Stimulated activated naive B cell treated with anti-CD40 and anti-IgM and Interleukin-4, amounts not matched to agents 10 μg/mL and 1 μg/mL and 100 μg/mL, for 72 hours (primary cell): ENCODE results near the gene ZNF627.

Experiments used
- ATAC-seq, 2 donors: fragments of 150-1000 bp; cut with Tn5 transposase; replicated peaks; 2 replicates each; pipeline ENCODE4 v1.10.0; 2021; ENCODE audit warnings: moderate library complexity in 1 of 2
- DNase-seq: peaks from one replicate; pipeline ENCODE4 v3.0.0; 2021
- H3K27ac Mint-ChIP-seq: one replicate; pipeline ENCODE4 v1.8.0; 2022; ENCODE audit warnings: mild to moderate bottlenecking, mixed read lengths
- H3K27me3 Mint-ChIP-seq, 2 donors: one replicate each; pipeline ENCODE4 v1.8.0; 2022; ENCODE audit warnings: mixed read lengths in 2 of 2
- H3K36me3 Mint-ChIP-seq, 2 donors: one replicate each; pipeline ENCODE4 v1.8.0; 2022; ENCODE audit warnings: mixed read lengths in 2 of 2, mild to moderate bottlenecking in 1 of 2
- H3K4me1 Mint-ChIP-seq, 2 donors: one replicate each; pipeline ENCODE4 v1.8.0; 2022; ENCODE audit warnings: mixed read lengths in 2 of 2, mild to moderate bottlenecking in 1 of 2
- H3K4me3 Mint-ChIP-seq, 2 donors: one replicate each; pipeline ENCODE4 v1.8.0; 2022; ENCODE audit warnings: mild to moderate bottlenecking in 2 of 2, mixed read lengths in 2 of 2, moderate library complexity in 1 of 2
- H3K9me3 Mint-ChIP-seq, 2 donors: one replicate each; pipeline ENCODE4 v1.8.0; 2022; ENCODE audit warnings: mixed read lengths in 2 of 2, mild to moderate bottlenecking in 1 of 2

ZNF627 gene

GRCh38 chr19:11657307-11657706, 60.0 kb downstream of the ZNF627 start:
- Mint-ChIP-seq H3K9me3 (peaks cover 3 to 5% of the 10 kb centered on the region in 2 donors), H3K27ac (no peak overlapping the region), H3K4me3 (no peak overlapping the region), H3K27me3 (peaks cover 0 to 5% of the 10 kb centered on the region in 2 donors), H3K4me1 (no peaks in the 10 kb centered on the region), H3K36me3 (peaks cover 3 to 6% of the 10 kb centered on the region in 2 donors)
- ATAC-seq, result no peak
- no peak for DNase-seq

GRCh38 chr19:11658970-11659369, 61.7 kb downstream of the ZNF627 start:
- ATAC-seq, result peak; percentile 23 to 31
- no peak for DNase-seq
- Mint-ChIP-seq H3K27ac (no peak overlapping the region), H3K9me3 (no peaks in the 10 kb centered on the region), H3K27me3 (peaks cover 0 to 5% of the 10 kb centered on the region in 2 donors), H3K36me3 (no peaks in the 10 kb centered on the region), H3K4me1 (no peaks in the 10 kb centered on the region), H3K4me3 (no peak overlapping the region)

- Mint-ChIP-seq H3K27me3 (peaks cover 0 to 5% of the 10 kb centered on the region in 2 donors), H3K27ac (no peak overlapping the region), H3K4me3 (no peak overlapping the region), H3K4me1 (no peaks in the 10 kb centered on the region), H3K9me3 (no peaks in the 10 kb centered on the region), H3K36me3 (no peaks in the 10 kb centered on the region)
- ATAC-seq (no peak), DNase-seq (no peak)
These were observed 62.3 kb downstream of the ZNF627 start for GRCh38 chr19:11659612-11660011.

- no peaks in the 10 kb centered on the region for H3K9me3 Mint-ChIP-seq
- no peak overlapping the region for H3K4me3 Mint-ChIP-seq
- H3K36me3 Mint-ChIP-seq, result no peaks in the 10 kb centered on the region
- H3K4me1 Mint-ChIP-seq, result no peaks in the 10 kb centered on the region
- H3K27me3 Mint-ChIP-seq, result peaks cover 0 to 5% of the 10 kb centered on the region in 2 donors
- H3K27ac Mint-ChIP-seq, result no peak overlapping the region
- ATAC-seq, result no peak
- DNase-seq, result no peak
These were observed 65.0 kb downstream of the ZNF627 start for GRCh38 chr19:11662278-11662677.

- ATAC-seq (no peak), DNase-seq (no peak)
- no peak overlapping the region for H3K27ac Mint-ChIP-seq
- no peaks in the 10 kb centered on the region for H3K36me3 Mint-ChIP-seq
- no peaks in the 10 kb centered on the region for H3K4me1 Mint-ChIP-seq
- no peak overlapping the region for H3K4me3 Mint-ChIP-seq
- no peaks in the 10 kb centered on the region for H3K9me3 Mint-ChIP-seq
- no peaks in the 10 kb centered on the region for H3K27me3 Mint-ChIP-seq
These were observed 65.9 kb downstream of the ZNF627 start for GRCh38 chr19:11663181-11663591.
